SHP77 (cell line): ENCODE results near the gene CST7.
A peak's percentile ranks its signal among the peaks of the same experiment; 100 is the strongest.

ENCODE experiments used
- DNase-seq, 2 experiments: peaks; one replicate each; lab custom pipeline; 2025; lab: John Stamatoyannopoulos, UW

CST7 gene

DNA sequence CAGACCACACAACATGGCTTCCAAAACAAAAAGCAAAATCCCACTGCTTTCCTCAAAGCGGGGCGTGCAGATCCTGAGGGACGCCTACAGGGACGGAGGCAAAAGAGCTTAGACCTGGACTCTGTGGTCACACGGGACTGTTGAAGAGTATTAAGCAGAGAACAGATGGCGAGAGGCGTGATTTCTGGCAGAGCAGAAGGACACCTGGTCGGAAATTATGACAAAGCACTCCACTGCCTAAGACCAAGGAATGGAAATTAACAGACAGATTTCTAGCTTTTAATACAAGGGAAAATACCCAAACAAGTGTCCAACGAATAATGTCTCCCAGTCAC is 15.4 kb downstream of the CST7 start:
- no peak for DNase-seq

DNA sequence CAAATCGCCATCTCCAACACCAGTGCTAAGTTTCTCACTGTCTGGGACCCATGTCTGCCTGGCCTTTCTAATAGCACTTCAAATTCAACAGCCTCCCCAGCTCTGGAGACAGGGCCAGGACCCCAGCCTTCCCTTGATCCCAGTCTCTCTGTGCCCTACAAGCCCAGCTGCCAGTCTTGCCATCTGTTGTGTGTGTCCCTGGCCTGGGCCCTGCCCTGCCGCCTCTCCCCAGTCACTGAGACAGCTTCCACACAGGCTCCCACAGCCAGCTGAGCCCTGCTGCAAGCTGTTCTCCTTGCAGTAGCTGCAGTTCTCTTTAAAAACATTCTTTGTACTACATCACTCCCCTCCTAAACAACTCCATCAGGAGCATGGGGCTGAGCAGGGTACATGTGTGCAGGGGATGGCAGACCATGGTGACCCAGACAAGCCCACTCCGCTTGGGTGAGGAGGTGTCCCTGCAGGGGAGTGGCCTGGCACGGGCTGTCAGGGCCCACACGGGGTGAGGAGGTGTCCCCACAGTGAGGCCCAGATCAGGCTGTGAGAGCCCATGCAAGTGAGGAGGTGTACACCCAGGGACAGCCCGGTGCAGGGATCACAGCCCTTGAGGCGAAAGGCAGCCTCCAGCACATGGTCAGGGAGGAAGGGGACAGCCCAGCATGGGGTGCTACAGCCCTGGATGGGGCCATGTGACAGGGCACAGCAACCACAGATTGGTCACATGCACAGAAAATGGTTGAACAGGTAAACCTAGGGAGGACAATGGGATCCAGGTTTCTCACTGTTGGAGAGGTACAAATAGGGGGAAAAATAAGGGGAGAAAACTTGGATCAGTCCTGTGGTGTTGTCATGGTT is 16.2 kb downstream of the CST7 start:
- DNase-seq, result no peak

DNA sequence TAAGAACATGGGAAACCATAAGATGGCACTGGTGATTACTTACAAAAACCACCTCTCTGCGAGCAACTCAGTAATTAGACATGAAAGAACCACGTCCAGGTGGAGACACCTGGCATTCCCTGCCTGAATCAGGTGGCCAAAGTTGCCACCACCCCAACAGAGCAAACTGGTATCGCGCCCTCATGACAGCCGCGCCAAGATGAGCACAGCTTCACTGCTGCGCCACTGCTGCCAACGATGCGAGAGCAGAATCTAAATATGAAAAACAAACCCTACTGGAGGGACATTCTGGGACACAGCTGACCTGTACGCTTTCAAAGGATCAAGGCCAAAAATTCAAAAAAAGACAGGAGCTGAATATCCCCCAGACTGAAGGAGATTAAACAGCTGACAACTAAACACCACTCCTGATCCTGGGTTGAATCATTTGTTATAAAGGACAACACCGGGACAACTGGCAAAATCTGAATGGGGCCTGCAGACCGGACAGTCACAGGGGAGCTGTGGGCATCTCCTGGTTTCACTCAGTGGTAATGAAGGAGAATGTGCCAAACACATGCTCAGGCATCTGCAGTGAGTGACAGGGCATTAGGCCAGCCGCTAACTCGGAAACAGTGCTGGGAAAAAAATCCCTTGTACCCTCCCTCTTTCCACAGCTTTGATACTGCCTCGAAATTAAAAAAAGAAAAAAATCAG is 17.4 kb downstream of the CST7 start:
- DNase-seq, result no peak

DNA sequence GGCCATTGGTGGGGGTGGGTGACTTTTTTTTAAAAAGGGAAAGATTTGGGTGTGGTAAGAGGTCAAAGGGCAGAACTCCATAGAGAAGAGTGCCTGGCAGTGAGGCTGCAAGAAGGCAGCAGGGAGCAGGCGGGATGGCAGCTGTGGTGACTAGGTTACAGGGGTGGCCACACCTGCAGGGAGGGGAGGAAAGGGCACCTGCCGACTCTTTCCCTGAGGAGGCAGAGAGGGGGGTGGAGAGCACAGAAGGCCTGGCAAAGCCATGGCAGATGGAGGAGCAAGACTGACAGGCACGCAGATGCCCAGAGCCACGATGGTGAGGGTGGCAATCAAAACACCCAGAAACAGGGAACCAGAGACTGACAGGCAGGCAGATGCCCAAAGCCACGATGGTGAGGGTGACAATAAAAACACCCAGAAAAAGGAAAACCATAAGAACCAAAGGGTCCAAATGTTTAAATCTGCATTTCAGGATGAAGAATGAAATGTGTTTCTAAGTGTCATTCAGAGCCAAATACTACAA is 19.3 kb downstream of the CST7 start:
- peak in 1 of 2 experiments; percentile 32 for DNase-seq

DNA sequence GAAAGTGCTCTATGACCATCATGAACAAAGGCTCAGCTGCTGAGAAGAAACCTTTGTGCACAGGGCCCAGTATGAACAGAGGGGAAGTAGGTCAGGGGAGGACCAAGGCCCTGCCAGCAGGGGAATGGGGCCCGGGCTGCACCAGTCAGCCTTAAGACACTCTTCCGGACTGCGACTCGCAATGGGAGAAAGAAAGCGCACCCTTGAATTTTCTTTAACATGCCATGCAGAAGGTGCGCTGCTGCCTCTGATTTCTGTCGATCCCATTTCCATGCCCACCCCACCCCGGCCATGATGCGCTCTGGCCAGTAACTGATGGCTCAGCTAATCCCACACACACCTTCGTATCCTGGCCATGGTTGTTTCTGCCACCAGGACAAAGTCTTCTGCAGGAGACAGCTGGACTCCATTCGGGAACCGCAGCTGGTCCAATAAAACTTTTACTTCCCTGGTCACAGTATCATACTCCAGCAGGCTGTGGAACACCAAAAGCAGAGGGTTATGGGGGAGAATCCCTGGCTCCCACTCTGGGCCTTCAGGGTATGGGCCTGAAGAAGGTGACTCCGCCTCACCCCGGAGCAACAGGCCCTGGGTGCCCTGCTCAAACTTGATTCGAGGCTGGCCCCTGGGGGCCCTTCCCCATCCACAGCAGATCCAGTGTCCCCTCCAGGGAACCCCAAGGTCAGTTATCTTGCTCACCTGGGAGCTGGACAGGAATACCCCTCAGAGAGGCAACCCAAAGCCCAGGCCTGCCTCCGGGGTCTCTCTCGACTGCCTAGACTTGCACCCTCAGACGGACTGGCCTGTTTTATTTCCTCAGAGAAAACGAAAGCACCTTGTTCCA is 20.3 kb downstream of the CST7 start:
- no peak for DNase-seq

DNA sequence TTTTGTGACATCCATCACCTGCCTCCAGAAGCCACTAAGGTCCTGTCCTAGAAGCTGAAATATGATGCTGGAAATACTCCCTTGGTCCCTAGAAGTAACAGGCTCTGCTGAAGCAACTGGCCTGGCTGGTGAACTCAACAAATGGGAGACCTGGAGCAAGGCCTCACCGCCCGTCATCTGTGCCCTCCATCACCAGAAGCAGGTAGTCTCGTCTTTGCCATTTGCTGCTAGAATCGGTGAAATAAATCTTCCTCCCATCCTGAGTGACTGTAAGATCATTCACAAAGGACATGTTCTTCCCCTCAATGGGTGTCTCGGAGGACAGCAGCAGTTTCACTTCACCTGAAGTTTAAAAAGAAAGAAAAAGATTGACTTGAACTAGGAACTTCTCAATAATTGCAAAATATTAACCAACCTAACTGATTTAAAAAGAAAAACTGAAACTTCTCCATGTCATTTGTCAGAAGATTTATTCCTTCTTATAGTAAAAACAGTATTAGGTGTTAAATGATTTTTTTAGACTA is 21.0 kb downstream of the CST7 start:
- DNase-seq, result no peak

DNA sequence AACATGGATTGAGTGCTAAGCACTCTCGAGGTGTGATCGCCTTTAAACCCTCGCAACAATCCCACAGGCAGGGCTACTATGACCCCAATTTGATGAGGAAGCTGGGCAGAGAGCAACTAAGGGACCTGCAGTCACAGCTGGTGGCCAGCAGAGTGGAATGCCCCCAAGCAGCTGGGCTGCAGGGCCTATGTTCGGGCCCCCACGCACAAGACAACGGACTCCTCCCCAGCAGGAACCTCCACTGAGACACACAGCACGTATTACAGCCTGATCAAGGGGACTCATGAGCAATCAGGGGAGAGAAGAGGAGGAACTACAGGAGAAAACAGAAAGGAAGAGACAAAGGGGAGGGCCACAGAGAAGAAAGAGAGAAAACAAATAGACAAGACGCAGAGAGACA is 21.7 kb downstream of the CST7 start:
- no peak for DNase-seq

DNA sequence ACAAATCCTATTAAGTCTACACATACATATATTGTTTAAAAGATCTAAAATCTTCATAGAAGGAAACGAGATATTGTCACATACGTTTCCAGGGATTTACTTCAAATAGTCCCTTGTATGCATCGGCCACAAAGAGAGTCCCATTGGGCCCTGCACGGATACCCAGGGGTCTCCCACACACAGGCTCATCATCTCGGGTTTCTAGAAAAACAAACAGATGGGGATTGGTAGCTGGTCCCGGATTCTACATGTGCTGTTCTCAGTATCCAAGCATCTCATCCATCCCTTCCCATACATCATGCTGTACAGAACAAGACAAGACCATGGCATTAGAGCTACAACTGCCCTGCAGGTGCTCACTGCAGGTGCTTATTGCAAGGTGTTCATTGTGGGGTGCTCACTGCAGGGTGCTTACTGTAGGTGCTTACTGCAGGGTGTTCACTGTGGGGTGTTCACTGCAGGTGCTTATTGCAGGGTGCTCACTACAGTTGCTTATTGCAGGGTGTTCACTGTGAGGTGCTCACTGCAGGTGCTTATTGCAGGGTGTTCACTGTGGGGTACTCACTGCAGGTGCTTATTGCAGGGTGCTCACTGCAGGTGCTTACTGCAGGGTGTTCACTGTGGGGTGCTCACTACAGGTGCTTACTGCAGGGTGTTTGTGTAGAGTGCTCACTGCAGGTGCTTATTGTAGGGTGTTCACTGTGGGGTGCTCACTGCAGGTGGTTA is 22.5 kb downstream of the CST7 start:
- no peak for DNase-seq

DNA sequence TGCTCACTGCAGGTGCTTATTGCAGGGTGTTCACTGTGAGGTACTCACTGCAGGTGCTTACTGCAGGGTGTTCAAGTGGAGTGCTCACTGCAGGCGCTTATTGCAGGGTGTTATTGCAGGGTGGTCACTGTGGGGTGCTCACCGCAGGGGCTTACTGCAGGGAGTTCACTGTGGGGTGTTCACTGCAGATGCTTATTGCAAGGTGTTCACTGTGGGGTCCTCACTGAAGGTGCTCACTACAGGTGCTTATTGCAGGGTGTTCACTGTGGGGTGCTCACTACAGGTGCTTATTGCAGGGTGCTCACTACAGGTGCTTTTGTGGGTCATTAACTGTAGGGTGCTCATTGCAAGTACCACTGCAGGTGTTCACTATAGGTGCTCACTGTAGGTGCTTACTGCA is 23.3 kb downstream of the CST7 start:
- DNase-seq, result no peak

DNA sequence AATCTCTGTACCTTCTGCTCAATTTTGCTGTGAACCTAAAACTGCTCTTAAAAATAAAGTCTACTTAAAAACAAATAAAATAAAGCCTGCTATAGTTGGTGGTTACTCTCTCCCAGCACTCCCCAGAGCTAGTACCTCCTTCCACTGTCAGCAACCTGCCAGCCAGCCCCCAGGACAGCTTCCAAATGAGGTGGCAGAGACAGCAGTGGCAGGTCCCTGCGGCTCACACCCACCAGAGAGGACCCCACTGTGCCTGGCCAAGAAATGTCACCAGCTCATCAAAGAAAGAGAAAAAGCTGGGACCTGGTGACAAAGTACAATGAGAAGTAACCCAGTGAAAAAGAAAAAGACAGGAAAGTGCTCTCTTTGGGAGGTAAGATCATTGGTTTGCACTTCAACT is 28.3 kb downstream of the CST7 start:
- no peak for DNase-seq

DNA sequence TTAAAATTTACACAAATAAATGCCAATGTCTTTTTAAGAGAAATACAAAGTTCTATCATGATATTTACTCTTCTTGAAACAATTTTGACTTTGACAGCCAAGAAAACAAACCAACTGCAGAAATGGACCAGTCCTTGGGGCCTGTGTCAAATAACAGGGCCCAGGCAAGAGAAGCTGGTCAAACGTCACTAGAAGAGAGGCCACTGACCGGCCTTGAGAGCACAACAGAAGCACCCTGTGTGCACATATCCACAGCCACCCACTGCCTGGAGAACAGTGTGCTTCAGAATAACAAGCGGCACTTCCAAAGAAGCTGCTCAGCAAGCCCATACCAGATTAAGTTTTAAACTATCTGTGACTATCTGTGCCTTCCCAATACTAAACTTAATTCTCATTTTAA is 28.7 kb downstream of the CST7 start:
- DNase-seq, result no peak

DNA sequence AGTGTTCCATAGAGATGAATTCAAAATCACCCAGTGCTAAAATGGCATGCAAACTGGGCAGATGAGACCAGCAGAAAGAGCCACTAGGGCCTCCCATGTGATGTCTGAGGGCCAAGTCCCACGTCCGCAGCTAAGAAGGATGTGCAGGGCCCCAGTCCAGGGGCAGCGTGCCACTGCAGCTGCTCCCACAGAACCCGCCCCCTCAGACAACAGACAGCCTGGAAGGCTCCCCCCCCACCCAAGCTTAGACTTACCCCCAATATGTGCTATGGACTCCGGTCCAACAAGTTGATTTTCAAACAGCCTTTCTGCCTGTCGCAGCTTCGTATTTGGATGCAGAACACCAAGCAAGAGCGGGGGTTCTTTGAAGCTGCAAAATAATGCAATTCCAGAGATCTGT is 29.4 kb downstream of the CST7 start:
- DNase-seq, result no peak

DNA sequence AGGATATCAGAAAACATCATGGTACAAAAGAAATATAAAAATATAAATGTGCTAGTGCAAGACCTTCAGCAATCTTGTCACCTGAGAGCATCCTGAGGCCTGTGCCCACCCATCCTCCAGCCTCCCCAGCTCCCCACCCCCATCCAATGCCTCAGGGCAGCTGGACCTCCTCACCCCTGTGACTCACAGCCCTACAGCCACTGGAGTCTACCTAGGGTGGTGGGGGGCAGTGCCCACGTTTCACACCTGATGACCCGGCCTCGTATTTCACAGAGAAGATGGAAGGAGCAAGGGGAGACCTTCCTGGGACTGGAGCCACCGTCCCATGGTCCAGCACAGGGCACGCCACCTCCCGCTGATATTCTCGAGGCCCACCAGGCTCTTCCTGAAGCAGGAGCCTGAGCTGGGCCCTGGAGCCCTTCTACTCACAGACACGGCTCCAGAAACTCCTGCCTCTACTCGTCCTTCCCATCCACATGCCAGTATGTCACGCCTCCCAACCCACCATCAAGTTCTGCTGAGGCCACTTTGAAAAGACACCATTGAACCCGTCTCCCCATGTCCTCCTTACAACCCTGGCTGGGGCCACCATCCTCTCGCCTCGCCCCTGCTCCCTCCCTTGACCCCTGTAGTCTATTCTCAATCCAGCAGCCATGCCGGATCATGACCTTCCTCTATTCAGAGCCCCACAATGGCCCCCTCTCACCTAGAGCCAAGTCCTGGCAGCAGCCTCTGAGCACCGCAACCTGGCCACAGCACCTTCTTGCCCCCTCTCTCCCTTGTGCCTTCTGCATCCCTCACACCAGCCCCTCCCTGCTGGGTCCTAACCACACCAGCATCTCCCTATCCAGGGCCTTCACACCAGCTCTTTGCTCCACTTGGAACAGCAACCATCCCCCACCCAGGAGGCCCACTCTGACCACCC is 30.2 kb downstream of the CST7 start:
- no peak for DNase-seq

DNA sequence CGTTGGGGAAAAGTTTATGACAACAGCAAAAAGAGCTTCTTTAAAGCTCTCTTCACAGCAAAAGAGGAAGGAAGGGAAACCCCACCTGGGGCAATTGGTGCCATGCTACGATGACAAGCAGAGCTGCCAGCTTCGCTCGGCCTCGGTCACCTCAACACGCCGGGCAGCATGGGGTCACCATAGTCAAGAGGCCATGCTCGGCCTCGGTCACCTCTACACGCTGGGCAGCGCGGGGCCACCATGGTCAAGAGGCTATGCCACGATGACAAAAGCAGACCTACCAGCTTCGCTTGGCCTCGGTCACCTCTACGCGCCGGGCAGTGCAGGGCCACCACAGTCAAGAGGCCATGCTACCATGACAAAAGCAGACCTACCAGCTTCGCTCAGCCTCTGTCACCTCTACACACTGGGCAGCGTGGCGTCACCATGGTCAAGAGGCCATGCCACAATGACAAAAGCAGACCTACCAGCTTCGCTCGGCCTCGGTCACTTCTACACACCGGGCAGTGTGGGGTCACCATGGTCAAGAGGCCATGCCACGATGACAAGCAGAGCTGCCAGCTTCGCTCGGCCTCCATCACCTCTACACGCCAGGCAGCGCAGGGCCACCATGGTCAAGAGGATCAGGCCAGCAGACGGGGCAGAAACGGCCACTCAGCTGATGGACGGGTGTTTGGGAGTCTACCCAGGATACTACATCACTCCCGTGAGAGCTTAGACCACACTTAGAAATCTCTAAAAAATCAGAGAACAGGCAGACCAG is 31.4 kb downstream of the CST7 start:
- no peak for DNase-seq

DNA sequence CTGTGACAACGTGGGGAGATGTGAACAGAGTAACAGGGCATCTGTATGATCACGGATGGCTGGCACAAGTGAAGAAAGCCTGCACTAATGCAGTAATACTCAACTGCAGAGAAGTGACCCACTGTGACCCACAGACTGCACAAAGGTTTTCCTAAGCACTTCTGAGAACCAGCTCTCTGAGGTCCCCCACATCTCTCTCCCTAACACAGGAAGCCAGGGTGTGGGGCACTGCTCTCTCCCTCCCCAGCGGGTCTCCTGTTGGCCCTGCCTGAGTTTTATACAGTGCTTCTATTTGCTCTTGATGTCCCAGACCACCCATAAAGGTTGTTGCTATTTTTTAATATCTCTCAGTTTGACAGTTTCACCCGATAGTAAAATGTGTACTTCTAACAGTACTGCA is 32.2 kb downstream of the CST7 start:
- no peak for DNase-seq

DNA sequence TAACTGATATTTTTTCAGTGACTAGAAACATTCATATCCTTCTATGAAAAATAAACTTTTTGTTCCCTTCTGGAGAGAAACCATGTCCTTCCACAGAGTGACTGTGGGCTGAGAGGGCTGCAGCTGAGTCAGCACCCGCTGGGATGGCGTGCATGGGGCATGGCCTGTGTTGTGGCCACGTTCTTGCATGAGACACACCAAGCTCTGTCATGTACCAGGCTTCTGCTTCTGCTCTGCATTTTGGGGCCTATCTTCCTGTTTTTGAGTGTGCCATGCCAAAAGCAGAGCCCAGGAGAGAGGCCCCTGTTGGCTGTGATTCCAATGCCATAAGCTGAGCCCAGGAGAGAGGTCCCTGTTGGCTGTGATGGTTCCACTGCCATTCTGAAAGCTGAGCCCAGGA is 32.7 kb downstream of the CST7 start:
- no peak for DNase-seq

DNA sequence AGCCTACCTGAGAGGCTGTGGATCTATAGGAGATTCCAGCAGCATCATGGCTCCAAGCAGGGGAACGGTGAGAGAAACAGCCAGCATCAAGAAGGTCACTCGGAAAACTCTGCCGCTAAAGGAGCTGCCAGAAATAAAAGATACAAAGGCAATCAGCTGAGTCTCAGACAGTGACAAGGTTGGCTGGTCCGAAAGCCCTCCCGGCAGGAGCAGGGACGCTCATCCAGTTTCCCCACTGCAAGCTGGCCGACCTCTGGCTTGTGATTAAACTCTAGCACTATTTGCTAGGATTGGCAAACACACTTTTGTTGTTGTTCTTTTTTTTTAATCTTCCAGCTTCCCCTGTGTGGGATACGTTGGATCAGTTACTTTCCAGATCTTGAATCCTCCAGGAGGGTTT is 34.8 kb downstream of the CST7 start:
- DNase-seq, result no peak

DNA sequence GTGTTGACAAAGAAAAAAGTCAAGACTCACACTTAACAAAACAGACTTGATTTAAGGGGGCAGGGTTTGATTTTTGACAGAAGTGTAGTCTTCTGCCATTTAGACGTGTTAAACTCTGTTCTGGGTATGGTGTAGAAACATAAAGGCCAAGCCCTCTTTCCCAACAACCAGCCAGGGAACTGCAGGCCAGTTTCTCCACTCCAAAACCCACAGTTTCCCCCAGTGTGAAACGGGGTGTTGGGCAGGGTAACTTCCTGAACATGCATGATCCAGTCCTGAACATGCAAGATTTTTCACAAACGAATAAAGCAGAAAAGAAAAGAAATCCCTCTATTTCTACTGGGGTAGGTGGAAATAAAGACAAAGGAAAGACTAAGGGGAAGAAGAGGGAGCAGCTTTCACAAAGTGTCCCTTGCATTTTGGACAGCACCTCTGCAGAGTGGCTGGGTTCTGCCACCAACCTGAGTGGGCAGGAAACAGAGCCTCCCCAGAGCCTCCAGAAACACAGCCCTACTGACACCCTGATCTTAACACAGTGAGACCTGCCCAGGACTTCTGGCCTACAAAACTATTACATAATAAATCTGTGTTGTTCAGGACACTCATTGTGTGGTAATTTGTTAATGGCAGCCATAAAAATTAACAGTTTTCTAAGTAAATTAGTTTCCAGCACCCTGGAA is 36.0 kb downstream of the CST7 start:
- DNase-seq, result no peak

DNA sequence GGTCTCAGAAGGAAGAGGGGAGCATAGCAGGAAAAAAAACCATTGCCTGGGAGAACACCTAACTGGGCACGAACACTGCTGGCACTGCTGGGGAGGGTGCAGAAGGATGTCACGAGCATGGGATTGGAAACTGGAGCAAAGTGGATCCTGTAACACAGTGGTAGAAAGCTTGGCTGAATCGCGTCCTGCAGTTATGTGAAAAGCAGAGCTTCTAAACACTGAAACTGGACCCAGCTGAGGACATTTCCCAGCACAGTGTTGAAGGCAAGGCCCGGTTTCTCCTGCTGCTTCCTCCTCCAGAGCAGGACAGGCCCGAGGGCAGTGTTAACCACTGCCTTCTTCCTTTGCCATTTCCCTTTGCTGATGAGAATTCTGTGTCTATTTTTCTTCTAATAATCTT is 36.7 kb downstream of the CST7 start:
- DNase-seq, result no peak
